Sigmoid colon (tissue), 7 donors: ENCODE data around the gene LRRC45. TPM values are rescaled to one million over a fixed set of nuclear protein-coding genes. Genes with fewer than 3 reads are reported as not detected.

Experiments
- DNase-seq: peaks from one replicate; pipeline ENCODE4 v3.0.0-alpha.2; 2019
- H3K27ac ChIP-seq, 4 donors: fragments of 200-600 bp; sonication (generic); one replicate each; pipeline ENCODE4 v1.5.1; 2016 to 2019; ENCODE audit warnings: mild to moderate bottlenecking in 1 of 4
- H3K27me3 ChIP-seq, 3 donors: fragments of 200-600 bp; sonication (generic); one replicate each; pipeline ENCODE4 v1.5.1; 2019; ENCODE audit warnings: mild to moderate bottlenecking in 1 of 3
- H3K36me3 ChIP-seq, 4 donors: fragments of 200-600 bp; sonication (generic); one replicate each; pipeline ENCODE4 v1.5.1; 2016 to 2019
- H3K4me1 ChIP-seq, 4 donors: fragments of 200-600 bp; sonication (generic); one replicate each; pipeline ENCODE4 v1.5.1; 2017 to 2019
- H3K4me3 ChIP-seq, 4 donors: fragments of 200-600 bp; sonication (generic); one replicate each; pipeline ENCODE4 v1.5.1; 2017 to 2019; ENCODE audit warnings: mild to moderate bottlenecking in 2 of 4, moderate library complexity in 1 of 4
- H3K9me3 ChIP-seq, 4 donors: fragments of 200-600 bp in 3 of 4; sonication (generic) in 3 of 4; one replicate each; pipeline versions ENCODE4 v1.5.1 to v1.6.1; 2013 to 2019
- EP300 ChIP-seq, 4 donors: sonication (generic); formaldehyde crosslinking; IDR thresholded peaks; one replicate each; pipeline ENCODE4 v1.6.1; 2017; ENCODE audit warnings: antibody characterized with exemption in 4 of 4
- POLR2A ChIP-seq, 2 donors: fragments of 450-650 bp; IDR thresholded peaks; one replicate each; pipeline ENCODE4 v1.6.1; 2016; ENCODE audit warnings: antibody characterized with exemption in 2 of 2, mild to moderate bottlenecking in 2 of 2, moderate library complexity in 2 of 2
- POLR2AphosphoS5 ChIP-seq, 4 donors: sonication (generic); formaldehyde crosslinking; IDR thresholded peaks; one replicate each; pipeline ENCODE4 v1.6.1; 2017; ENCODE audit warnings: antibody characterized with exemption in 4 of 4
- WGBS, 2 donors: extraction: QIAGEN DNeasy Blood & Tissue Kit; methylation state at CpG; one replicate each; pipeline ENCODE4 v1.1.7; 2013; 5-methylcytosine and 5-hydroxymethylcytosine counted together
- intact Hi-C: fragments of 100-400 bp; cut with DNase I; formaldehyde crosslinking; loops from one replicate; pipeline ENCODE4 v1.15.1; 2023
- polyA plus RNA-seq, 3 donors: library from polyadenylated mRNA; stranded (reverse); fragments of 200-250 nt; gene quantifications; one replicate each; pipeline ENCODE4 v1.2.3, GENCODE V29; 2013
- total RNA-seq, 4 donors: library from RNA; depleted of rRNA; stranded (reverse); fragments of >200 nt; gene quantifications; one replicate each; pipeline ENCODE4 v1.1.0, GENCODE V29; 2016
- TF ChIP-seq, protein P1 (sequence below), 4 experiments: fragments of 450-650 bp in 3 of 4; fragments of 200-600 bp in 1 of 4; IDR thresholded peaks; one replicate each; pipeline ENCODE4 v1.5.1; 2016 to 2019; ENCODE audit warnings: antibody characterized with exemption in 4 of 4, mild to moderate bottlenecking in 3 of 4, moderate library complexity in 2 of 4
- donor health status: healthy with polysubstance abuse.
- donor health status: Bipolar disorder and iron deficiency.
- donor health status: healthy.

Gene LRRC45
- total and polyA plus RNA-seq, 7 donors, result 5.3 to 28.6 (median 6.7) TPM

GRCh38 chr17:82063424-82064415, 40.6 kb downstream of the LRRC45 start:
- Histone ChIP-seq H3K27me3 (no peaks in the 10 kb centered on the region), H3K36me3 (peaks cover 9 to 53% (median 19%) of the 10 kb centered on the region in 4 donors), H3K9me3 (no peaks in the 10 kb centered on the region), H3K27ac (no peak overlapping the region), H3K4me3 (no peak overlapping the region), H3K4me1 (peaks cover 0 to 30% (median 25%) of the 10 kb centered on the region in 4 donors)
- TF ChIP-seq, protein P1, sequence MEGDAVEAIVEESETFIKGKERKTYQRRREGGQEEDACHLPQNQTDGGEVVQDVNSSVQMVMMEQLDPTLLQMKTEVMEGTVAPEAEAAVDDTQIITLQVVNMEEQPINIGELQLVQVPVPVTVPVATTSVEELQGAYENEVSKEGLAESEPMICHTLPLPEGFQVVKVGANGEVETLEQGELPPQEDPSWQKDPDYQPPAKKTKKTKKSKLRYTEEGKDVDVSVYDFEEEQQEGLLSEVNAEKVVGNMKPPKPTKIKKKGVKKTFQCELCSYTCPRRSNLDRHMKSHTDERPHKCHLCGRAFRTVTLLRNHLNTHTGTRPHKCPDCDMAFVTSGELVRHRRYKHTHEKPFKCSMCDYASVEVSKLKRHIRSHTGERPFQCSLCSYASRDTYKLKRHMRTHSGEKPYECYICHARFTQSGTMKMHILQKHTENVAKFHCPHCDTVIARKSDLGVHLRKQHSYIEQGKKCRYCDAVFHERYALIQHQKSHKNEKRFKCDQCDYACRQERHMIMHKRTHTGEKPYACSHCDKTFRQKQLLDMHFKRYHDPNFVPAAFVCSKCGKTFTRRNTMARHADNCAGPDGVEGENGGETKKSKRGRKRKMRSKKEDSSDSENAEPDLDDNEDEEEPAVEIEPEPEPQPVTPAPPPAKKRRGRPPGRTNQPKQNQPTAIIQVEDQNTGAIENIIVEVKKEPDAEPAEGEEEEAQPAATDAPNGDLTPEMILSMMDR (IDR thresholded peaks at IDR 0.05), result no peak
- TF ChIP-seq EP300 (IDR thresholded peaks at IDR 0.05) (no peak), POLR2AphosphoS5 (IDR thresholded peaks at IDR 0.05) (no peak), POLR2A (IDR thresholded peaks at IDR 0.05) (no peak)
- DNase-seq, result no peak
- WGBS, 2 donors, result 71 to 81% methylated on average over 20 of the region's 20 CpGs
- intact Hi-C loops, result loop anchor here (2.0 kb wide), 1 partner anchor 35 kb away; the partner anchor contains the start of gene FASN

- DNase-seq, result no peak
- Histone ChIP-seq H3K9me3 (no peaks in the 10 kb centered on the region), H3K4me3 (peak overlapping the region; percentile 61 to 97 (median 88)), H3K27me3 (no peaks in the 10 kb centered on the region), H3K36me3 (peaks cover 9 to 44% (median 19%) of the 10 kb centered on the region in 4 donors), H3K4me1 (peaks cover 0 to 30% (median 25%) of the 10 kb centered on the region in 4 donors), H3K27ac (peak overlapping the region; percentile 76 to 89 (median 84))
- WGBS, 2 donors, result 10 to 38% methylated on average over 36 of the region's 36 CpGs
- TF ChIP-seq EP300 (IDR thresholded peaks at IDR 0.05), result no peak
- TF ChIP-seq POLR2AphosphoS5 (IDR thresholded peaks at IDR 0.05), result no peak
- no peak for TF ChIP-seq POLR2A (IDR thresholded peaks at IDR 0.05)
- TF ChIP-seq, protein P1 (IDR thresholded peaks at IDR 0.05), result no peak
- intact Hi-C loops, result loop anchor here (2.0 kb wide), 1 partner anchor 34 kb away; the partner anchor contains the start of gene FASN
Observed at GRCh38 chr17:82064433-82065192, 41.5 kb downstream of the LRRC45 start.

- no peaks in the 10 kb centered on the region for H3K9me3 ChIP-seq
- TF ChIP-seq, protein P1 (IDR thresholded peaks at IDR 0.05), result no peak
- TF ChIP-seq POLR2A (IDR thresholded peaks at IDR 0.05) (no peak), EP300 (IDR thresholded peaks at IDR 0.05) (no peak), POLR2AphosphoS5 (IDR thresholded peaks at IDR 0.05) (no peak)
- H3K4me3 ChIP-seq, result peak overlapping the region; percentile 61 to 97 (median 88)
- H3K27me3 ChIP-seq, result no peaks in the 10 kb centered on the region
- H3K27ac ChIP-seq, result peak overlapping the region; percentile 76 to 89 (median 84)
- intact Hi-C loops, result loop anchor here (2.0 kb wide), 1 partner anchor 34 kb away; the partner anchor contains the start of gene FASN
- 1% methylated on average over 47 of the region's 47 CpGs for WGBS, 2 donors
- peaks cover 9 to 38% (median 18%) of the 10 kb centered on the region in 4 donors for H3K36me3 ChIP-seq
- DNase-seq, result no peak
- peaks cover 0 to 30% (median 25%) of the 10 kb centered on the region in 4 donors for H3K4me1 ChIP-seq
Observed at GRCh38 chr17:82065193-82065637, 42.1 kb downstream of the LRRC45 start.

DNA sequence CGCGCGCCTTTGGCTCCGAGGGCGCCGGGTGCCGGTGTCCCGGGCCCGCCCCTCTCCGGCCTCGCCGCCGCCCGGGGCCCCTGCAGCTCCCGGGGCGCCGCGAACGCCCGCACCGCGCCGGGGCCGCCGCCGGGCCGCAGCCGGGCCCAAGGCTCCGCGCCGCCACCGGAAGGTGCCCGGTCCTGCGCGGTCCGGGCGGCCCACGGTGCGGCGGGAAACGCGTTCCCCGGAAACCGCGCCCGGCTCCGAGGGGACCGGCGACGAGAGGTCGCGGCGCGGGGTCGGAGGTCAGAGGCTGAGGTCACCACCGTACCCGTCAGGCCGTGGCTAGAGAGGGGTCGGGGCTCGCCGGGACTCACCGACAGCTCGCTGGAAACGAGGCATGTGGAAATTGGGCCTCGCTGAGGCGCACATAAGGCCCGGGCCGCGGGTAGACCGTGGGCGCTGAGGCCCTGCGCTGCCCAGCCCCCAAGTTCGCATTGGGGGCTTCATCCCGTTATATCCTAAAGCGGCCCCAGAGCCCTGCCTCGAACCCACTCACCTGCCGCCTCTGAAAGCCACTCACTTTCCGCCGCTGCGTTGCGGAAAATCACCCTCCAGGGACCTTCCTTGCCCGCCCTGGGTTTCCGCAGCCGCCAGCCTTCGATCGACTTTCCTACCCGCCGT, 42.7 kb downstream of the LRRC45 start, which contains the start of gene DUS1L:
TSS of gene DUS1L (minus strand) at position 167 of the 666 bp plus-strand sequence. CDS start 745 bp downstream, outside the sequence.
- 10 to 12% methylated on average over 88 of the region's 88 CpGs for WGBS, 2 donors
- Histone ChIP-seq H3K4me1 (peaks cover 0 to 30% (median 25%) of the 10 kb centered on the region in 4 donors), H3K9me3 (no peaks in the 10 kb centered on the region), H3K4me3 (peak within 1 kb of the TSS; percentile 61 to 97 (median 88)), H3K27me3 (no peaks in the 10 kb centered on the region), H3K27ac (peak within 1 kb of the TSS; percentile 83 to 89 (median 86)), H3K36me3 (peaks cover 9 to 33% (median 15%) of the 10 kb centered on the region in 4 donors)
- intact Hi-C loops, result loop anchor here (2.0 kb wide), 1 partner anchor 33 kb away; the partner anchor contains the start of gene FASN
- TF ChIP-seq POLR2AphosphoS5 (IDR thresholded peaks at IDR 0.05), result peak in 3 of 4 donors; percentile 41 to 64 (median 50)
- TF ChIP-seq, protein P1 (IDR thresholded peaks at IDR 0.05), result no peak
- DNase-seq, result peak; percentile 80
